HepG2 (cell line): Measurements from ENCODE around the gene KRT7. TPM values are rescaled to one million over a fixed set of nuclear protein-coding genes. Genes with fewer than 3 reads are reported as not detected.

Experiments
- ATAC-seq: fragments of 200-7000 bp; cut with Tn5 transposase; 3 replicates; pipeline ENCODE4 v1.9.1; 2020; ENCODE audit warnings: mild to moderate bottlenecking, moderate library complexity
- BruUV-seq: library from RNA; stranded (reverse); fragments of 400-500 nt; replicated peaks from 2 replicates; lab custom pipeline; 2021; lab: Mats Ljungman, UMichigan
- CTCF ChIA-PET: fragments of 300-600 bp; formaldehyde crosslinking; extraction: SDS; loops from one replicate; lab custom pipeline; 2021; ENCODE audit warnings: low total read pairs, inconsistent platforms, low intra/inter-chr PET ratio; lab: Yijun Ruan, JAX
- POLR2A ChIA-PET: fragments of 350-600 bp; sonication (Branson Sonifier 250); formaldehyde crosslinking; loops from one replicate; lab custom pipeline; 2020; ENCODE audit warnings: antibody characterized with exemption, inconsistent platforms; lab: Yijun Ruan, JAX
- DNase-seq: peaks from one replicate; pipeline ENCODE4 v3.0.0-alpha.2; 2015; ENCODE audit warnings: low spot score
- FAIRE-seq: peaks from 3 replicates; lab custom pipeline; 2011; peaks lifted over from hg19 to GRCh38; lab: Jason Lieb, UNC
- H2AFZ ChIP-seq: one replicate; pipeline ENCODE4 v1.6.1; 2011; ENCODE audit warnings: low read length, inconsistent platforms
- H3K27ac ChIP-seq: fragments of 300-600 bp; 3 replicates; pipeline ENCODE4 v1.8.0; 2011; ENCODE audit warnings: mixed run types, mild to moderate bottlenecking, mixed read lengths, low read length, inconsistent platforms; ENCODE audit not compliant: insufficient read depth; ENCODE audit errors: extremely low read length
- H3K27me3 ChIP-seq, 2 experiments: fragments of 200-600 bp in 1 of 2; 2 replicates in 1 of 2; 3 replicates in 1 of 2; pipeline versions ENCODE4 v1.6.0 to v1.8.0; 2011; ENCODE audit warnings: low read length in 2 of 2, mild to moderate bottlenecking in 2 of 2, moderate library complexity in 2 of 2, inconsistent platforms in 1 of 2; ENCODE audit not compliant: insufficient read depth in 2 of 2, control insufficient read depth in 1 of 2
- H3K36me3 ChIP-seq, 2 experiments: fragments of 200-600 bp in 1 of 2; replicated peaks in 1 of 2; 2 replicates in 1 of 2; 3 replicates in 1 of 2; pipeline versions ENCODE4 v1.5.1 to v1.8.0; 2011; ENCODE audit warnings: low read length in 2 of 2, inconsistent platforms in 1 of 2; ENCODE audit not compliant: insufficient read depth in 2 of 2, control insufficient read depth in 1 of 2
- H3K4me1 ChIP-seq: 2 replicates; pipeline ENCODE4 v1.5.1; 2012; ENCODE audit warnings: low read length, inconsistent platforms; ENCODE audit not compliant: insufficient read depth
- H3K4me2 ChIP-seq: 2 replicates; pipeline ENCODE4 v1.6.0; 2011; ENCODE audit warnings: low read depth, low read length, inconsistent platforms
- H3K4me3 ChIP-seq, 3 experiments: fragments of 200-600 bp in 1 of 3; sonication (generic), shearing (Covaris generic) in 1 of 3; replicated peaks in 1 of 3; 2 replicates each; pipeline ENCODE4 v1.5.1; 2011 to 2016; ENCODE audit warnings: low read length in 3 of 3, inconsistent platforms in 2 of 3, low read depth in 2 of 3, mild to moderate bottlenecking in 2 of 3, control low read depth in 1 of 3, mixed read lengths in 1 of 3; ENCODE audit not compliant: insufficient read depth in 1 of 3
- H3K79me2 ChIP-seq: one replicate; pipeline ENCODE4 v1.6.1; 2011; ENCODE audit warnings: low read length, inconsistent platforms; ENCODE audit not compliant: insufficient read depth
- H3K9ac ChIP-seq: 2 replicates; pipeline ENCODE4 v1.6.0; 2011; ENCODE audit warnings: mild to moderate bottlenecking, low read depth, low read length, inconsistent platforms; ENCODE audit not compliant: insufficient read depth
- H3K9me3 ChIP-seq: 2 replicates; pipeline ENCODE4 v1.5.1; 2012; ENCODE audit warnings: mild to moderate bottlenecking, low read length
- H4K20me1 ChIP-seq: 2 replicates; pipeline ENCODE4 v1.6.0; 2011; ENCODE audit warnings: inconsistent platforms, mild to moderate bottlenecking, low read length, moderate library complexity; ENCODE audit not compliant: insufficient read depth
- CBX2 ChIP-seq, 2 experiments: fragments of 200-600 bp in 1 of 2; sonication (generic); formaldehyde crosslinking in 1 of 2; IDR thresholded peaks; 2 replicates each; pipeline versions ENCODE4 v1.7.0 to v1.8.1; 2018 to 2022; ENCODE audit warnings: low read depth in 2 of 2, low read length in 1 of 2, mild to moderate bottlenecking in 1 of 2, missing genetic modification reagents in 1 of 2
- FOSL1 ChIP-seq: sonication (generic); formaldehyde crosslinking; IDR thresholded peaks from 2 replicates; pipeline ENCODE4 v1.9.0; 2021; ENCODE audit warnings: missing genetic modification reagents, borderline replicate concordance
- FOXA1 ChIP-seq, 2 experiments: fragments of 450-650 bp in 1 of 2; sonication (generic) in 1 of 2; formaldehyde crosslinking in 1 of 2; IDR thresholded peaks; 2 replicates each; pipeline versions ENCODE4 v1.4.0 to v1.6.1; 2016 to 2020; ENCODE audit warnings: missing genetic modification reagents in 1 of 2
- HIVEP1 ChIP-seq: sonication (generic); formaldehyde crosslinking; IDR thresholded peaks from 2 replicates; pipeline ENCODE4 v1.4.0; 2020; ENCODE audit warnings: mild to moderate bottlenecking, missing genetic modification reagents
- HNRNPK ChIP-seq: fragments of 200-400 bp; formaldehyde crosslinking; IDR thresholded peaks from 2 replicates; pipeline ENCODE4 v1.6.1; 2018; ENCODE audit warnings: low read length, low read depth, moderate library complexity, mild to moderate bottlenecking; ENCODE audit not compliant: poor library complexity, severe bottlenecking
- HOXA9 ChIP-seq: sonication (generic); formaldehyde crosslinking; IDR thresholded peaks from 2 replicates; pipeline ENCODE4 v1.8.1; 2022; ENCODE audit warnings: missing genetic modification reagents, mild to moderate bottlenecking, moderate library complexity, borderline replicate concordance
- IKZF1 ChIP-seq: fragments of 450-650 bp; IDR thresholded peaks from 2 replicates; pipeline ENCODE4 v1.7.1; 2016
- MEIS1 ChIP-seq: sonication (generic); formaldehyde crosslinking; IDR thresholded peaks from 2 replicates; pipeline ENCODE4 v1.9.0; 2021; ENCODE audit warnings: mild to moderate bottlenecking, missing genetic modification reagents, moderate library complexity, borderline replicate concordance
- NCOA2 ChIP-seq: sonication (generic); formaldehyde crosslinking; IDR thresholded peaks from 2 replicates; pipeline ENCODE4 v1.8.0; 2022; ENCODE audit warnings: inconsistent platforms
- REPIN1 ChIP-seq: sonication (generic); formaldehyde crosslinking; IDR thresholded peaks from 2 replicates; pipeline ENCODE4 v1.8.0; 2022; ENCODE audit warnings: missing genetic modification reagents, low read depth, mild to moderate bottlenecking, borderline replicate concordance
- SP4 ChIP-seq: sonication (generic); formaldehyde crosslinking; IDR thresholded peaks from 2 replicates; pipeline ENCODE4 v1.8.1; 2023; ENCODE audit warnings: mild to moderate bottlenecking, missing genetic modification reagents
- TGIF2 ChIP-seq: IDR thresholded peaks from 2 replicates; pipeline ENCODE4 v1.6.1; 2016; ENCODE audit warnings: control low read depth, missing compliant biosample characterization
- TRIM22 ChIP-seq: fragments of 450-650 bp; IDR thresholded peaks from 2 replicates; pipeline ENCODE4 v1.6.1; 2017
- ZBTB14 ChIP-seq: sonication (generic); formaldehyde crosslinking; IDR thresholded peaks from 2 replicates; pipeline ENCODE4 v1.4.0; 2020; ENCODE audit warnings: missing genetic modification reagents
- ZBTB7A ChIP-seq: sonication (generic); formaldehyde crosslinking; IDR thresholded peaks from 2 replicates; pipeline ENCODE4 v1.8.0; 2022; ENCODE audit warnings: mild to moderate bottlenecking, missing genetic modification reagents
- ZFP90 ChIP-seq: sonication (generic); formaldehyde crosslinking; IDR thresholded peaks from 2 replicates; pipeline ENCODE4 v1.8.0; 2022; ENCODE audit warnings: missing genetic modification reagents, mild to moderate bottlenecking, inconsistent platforms, borderline replicate concordance
- ZNF432 ChIP-seq: sonication (generic); formaldehyde crosslinking; IDR thresholded peaks from 2 replicates; pipeline ENCODE4 v1.5.0; 2020; ENCODE audit warnings: missing genetic modification reagents, mild to moderate bottlenecking, borderline replicate concordance
- WGBS: methylation state at CpG from one replicate; pipeline ENCODE4 v1.1.6; 2017; ENCODE audit warnings: low lambda C conversion rate; 5-methylcytosine and 5-hydroxymethylcytosine counted together
- in situ Hi-C: cut with HindIII; loops from 2 replicates; pipeline ENCODE4 v1.10.0; 2017; ENCODE audit warnings: low pct_unique_long_range_greater_than_20kb; ENCODE audit not compliant: extremely low pct_ligation_motif_present
- intact Hi-C: fragments of 100-400 bp; cut with micrococcal nuclease; formaldehyde crosslinking; loops from one replicate; pipeline ENCODE4 v1.10.0; 2022; ENCODE audit not compliant: unreplicated experiment
- polyA plus RNA-seq, 8 experiments: library from polyadenylated mRNA; depleted of rRNA in 3 of 8; stranded (reverse) in 7 of 8; unstranded in 1 of 8; fragments of >200 nt; fragmentation: Illumina TruSeq in 4 of 8; extraction: Trizol in 4 of 8; gene quantifications; 2 replicates each; pipeline versions ENCODE4 v1.2.1 to v1.2.3, GENCODE V29; 2011 to 2016; ENCODE audit warnings: low read depth in 4 of 8, missing spikeins in 1 of 8, mixed read lengths in 1 of 8; ENCODE audit not compliant: insufficient read depth in 1 of 8
- total RNA-seq, 5 experiments: library from RNA; depleted of rRNA; stranded (reverse); fragments of >200 nt; fragmentation: Illumina TruSeq; extraction: Trizol; gene quantifications; 2 replicates each; pipeline ENCODE4 v1.2.3, GENCODE V29; 2016; ENCODE audit warnings: low read depth in 1 of 5
- TF ChIP-seq, protein P1 (sequence below): sonication (generic); formaldehyde crosslinking; IDR thresholded peaks from 2 replicates; pipeline ENCODE4 v1.4.0; 2020; ENCODE audit warnings: mild to moderate bottlenecking, missing genetic modification reagents
- TF ChIP-seq, protein P2 (sequence below): IDR thresholded peaks from 2 replicates; pipeline ENCODE4 v1.6.1; 2016; ENCODE audit warnings: mild to moderate bottlenecking, missing biosample characterization, missing genetic modification reagents

Gene KRT7
- total and polyA plus RNA-seq, 2 of the 13 experiments (the other 11 are each of a cell fraction or from before 2014, with no cell fraction given): 0.83 TPM; not detected in 1

GRCh38 chr12:52238207-52238840 lies 5.3 kb downstream of the KRT7 start:
- DNase-seq: no peak
- FAIRE-seq: no peak
- no peak for TF ChIP-seq CBX2 (IDR thresholded peaks at IDR 0.05; ENCODE audit: low read depth, low read length)
- TF ChIP-seq CBX2 (CRISPR knock-in tag; IDR thresholded peaks at IDR 0.05; ENCODE audit: low read depth): no peak
- TF ChIP-seq IKZF1: no peak
- TF ChIP-seq HNRNPK: no peak
- no peak for TF ChIP-seq ZNF432 (CRISPR knock-in tag)
- TF ChIP-seq, protein P1, sequence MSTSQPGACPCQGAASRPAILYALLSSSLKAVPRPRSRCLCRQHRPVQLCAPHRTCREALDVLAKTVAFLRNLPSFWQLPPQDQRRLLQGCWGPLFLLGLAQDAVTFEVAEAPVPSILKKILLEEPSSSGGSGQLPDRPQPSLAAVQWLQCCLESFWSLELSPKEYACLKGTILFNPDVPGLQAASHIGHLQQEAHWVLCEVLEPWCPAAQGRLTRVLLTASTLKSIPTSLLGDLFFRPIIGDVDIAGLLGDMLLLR: no peak
- no peak for TF ChIP-seq HOXA9 (CRISPR knock-in tag)
- TF ChIP-seq FOXA1 (IDR thresholded peaks at IDR 0.05): no peak
- no peak for TF ChIP-seq FOXA1 (CRISPR knock-in tag; IDR thresholded peaks at IDR 0.05)
- no peak for TF ChIP-seq REPIN1 (CRISPR knock-in tag)
- TF ChIP-seq TRIM22: no peak
- no peak for TF ChIP-seq ZFP90
- TF ChIP-seq TGIF2 (CRISPR knock-in tag): no peak
- TF ChIP-seq SP4: no peak
- TF ChIP-seq HIVEP1: no peak
- no peak for TF ChIP-seq ZBTB7A (CRISPR knock-in tag)
- TF ChIP-seq ZBTB14 (CRISPR knock-in tag): no peak
- TF ChIP-seq, protein P2, sequence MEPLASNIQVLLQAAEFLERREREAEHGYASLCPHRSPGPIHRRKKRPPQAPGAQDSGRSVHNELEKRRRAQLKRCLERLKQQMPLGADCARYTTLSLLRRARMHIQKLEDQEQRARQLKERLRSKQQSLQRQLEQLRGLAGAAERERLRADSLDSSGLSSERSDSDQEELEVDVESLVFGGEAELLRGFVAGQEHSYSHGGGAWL (CRISPR knock-in tag): no peak
- TF ChIP-seq MEIS1 (CRISPR knock-in tag): no peak
- no peak for TF ChIP-seq NCOA2
- no peak for TF ChIP-seq FOSL1 (CRISPR knock-in tag)
- no TSS peak for BruUV-seq
- Histone ChIP-seq H3K27me3 (peaks cover 2 to 24% of the 10 kb centered on the region in 2 experiments; a peak in 3 of 5 replicates), H2AFZ (no peak overlapping the region), H3K9ac (no peak overlapping the region), H3K4me3 (no peak overlapping the region), H3K36me3 (no peaks in the 10 kb centered on the region), H3K27ac (no peak overlapping the region), H3K79me2 (no peaks in the 10 kb centered on the region), H3K9me3 (no peaks in the 10 kb centered on the region), H4K20me1 (0 out of 2 replicates have a peak, but pooled peaks cover 2% of the 10 kb centered on the region), H3K4me2 (no peak overlapping the region), H3K4me1 (no peaks in the 10 kb centered on the region)
- intact Hi-C loops (no loop called here), in situ Hi-C loops (no loop called here)
- CTCF ChIA-PET: no interaction called here
- WGBS: 13% methylated on average over 3 of the region's 4 CpGs
- ATAC-seq: no peak
- POLR2A ChIA-PET: no interaction called here
